Measurements from ENCODE around the gene GNG3. TPM values are rescaled to one million over a fixed set of nuclear protein-coding genes. Genes with fewer than 3 reads are reported as not detected.

GNG3 gene
- total RNA-seq, 3 donors from 2014 or later = 0.35 to 5.2 (median 0.92) TPM

DNA sequence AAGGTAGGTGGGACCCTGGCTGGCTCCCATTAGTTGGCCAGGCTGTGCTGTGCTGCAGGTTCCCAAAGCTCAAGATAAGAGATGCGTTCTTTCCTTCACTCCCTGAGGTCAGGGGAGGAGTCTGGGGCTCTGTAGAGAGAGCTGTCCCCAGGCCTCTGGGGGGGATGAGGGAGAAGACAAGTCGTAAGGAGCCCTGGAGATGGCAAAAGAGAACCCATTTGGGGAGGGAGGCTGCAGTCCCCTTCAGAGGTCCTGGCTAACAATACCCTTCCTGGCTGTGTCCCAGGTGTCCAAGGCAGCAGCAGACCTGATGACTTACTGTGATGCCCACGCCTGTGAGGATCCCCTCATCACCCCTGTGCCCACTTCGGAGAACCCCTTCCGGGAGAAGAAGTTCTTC lies 916 bp downstream of the GNG3 start:
- intact Hi-C loops (cut with DNase I, micrococcal nuclease) = no loop called here
- no peak overlapping the region for H3K4me3 ChIP-seq
- no peaks in the 10 kb centered on the region for H3K9me3 ChIP-seq
- H3K36me3 ChIP-seq (ENCODE audit: low read depth) = no peaks in the 10 kb centered on the region
- ATAC-seq (no peak), DNase-seq (peak; percentile 31 to 51 (median 36))
- TF ChIP-seq, protein P1, sequence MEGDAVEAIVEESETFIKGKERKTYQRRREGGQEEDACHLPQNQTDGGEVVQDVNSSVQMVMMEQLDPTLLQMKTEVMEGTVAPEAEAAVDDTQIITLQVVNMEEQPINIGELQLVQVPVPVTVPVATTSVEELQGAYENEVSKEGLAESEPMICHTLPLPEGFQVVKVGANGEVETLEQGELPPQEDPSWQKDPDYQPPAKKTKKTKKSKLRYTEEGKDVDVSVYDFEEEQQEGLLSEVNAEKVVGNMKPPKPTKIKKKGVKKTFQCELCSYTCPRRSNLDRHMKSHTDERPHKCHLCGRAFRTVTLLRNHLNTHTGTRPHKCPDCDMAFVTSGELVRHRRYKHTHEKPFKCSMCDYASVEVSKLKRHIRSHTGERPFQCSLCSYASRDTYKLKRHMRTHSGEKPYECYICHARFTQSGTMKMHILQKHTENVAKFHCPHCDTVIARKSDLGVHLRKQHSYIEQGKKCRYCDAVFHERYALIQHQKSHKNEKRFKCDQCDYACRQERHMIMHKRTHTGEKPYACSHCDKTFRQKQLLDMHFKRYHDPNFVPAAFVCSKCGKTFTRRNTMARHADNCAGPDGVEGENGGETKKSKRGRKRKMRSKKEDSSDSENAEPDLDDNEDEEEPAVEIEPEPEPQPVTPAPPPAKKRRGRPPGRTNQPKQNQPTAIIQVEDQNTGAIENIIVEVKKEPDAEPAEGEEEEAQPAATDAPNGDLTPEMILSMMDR (IDR thresholded peaks at IDR 0.05) = no peak
- H3K4me1 ChIP-seq (ENCODE audit: low read depth) = peaks cover 38% of the 10 kb centered on the region

DNA sequence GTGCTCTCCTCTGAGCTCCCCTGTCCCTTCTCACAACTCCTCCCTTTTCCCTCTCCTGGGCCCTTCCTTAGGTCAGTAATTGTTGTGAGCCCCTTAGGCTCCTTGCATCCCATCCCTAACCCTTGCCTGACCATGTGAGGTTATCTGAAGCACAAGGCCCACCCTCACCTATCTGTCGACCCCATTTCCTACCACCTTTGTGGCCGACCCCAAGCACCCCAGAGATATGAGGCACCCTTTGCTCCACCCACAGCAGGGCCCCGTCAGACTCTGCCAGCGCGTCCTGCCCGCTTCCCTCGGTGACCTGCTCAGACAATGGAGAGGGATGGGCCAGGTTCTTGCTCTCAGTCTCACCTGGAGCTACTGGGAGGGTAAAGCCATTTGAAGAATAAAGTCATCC lies 1.3 kb downstream of the GNG3 start:
- Histone ChIP-seq H3K4me3 (peak overlapping the region; percentile 9), H3K36me3 (ENCODE audit: low read depth) (no peaks in the 10 kb centered on the region), H3K9me3 (no peaks in the 10 kb centered on the region), H3K4me1 (ENCODE audit: low read depth) (peaks cover 34% of the 10 kb centered on the region)
- intact Hi-C loops (cut with DNase I, micrococcal nuclease) = no loop called here
- DNase-seq (peak; percentile 57 to 77 (median 73)), ATAC-seq (peak; percentile 22)
- TF ChIP-seq, protein P1 (IDR thresholded peaks at IDR 0.05) = no peak

DNA sequence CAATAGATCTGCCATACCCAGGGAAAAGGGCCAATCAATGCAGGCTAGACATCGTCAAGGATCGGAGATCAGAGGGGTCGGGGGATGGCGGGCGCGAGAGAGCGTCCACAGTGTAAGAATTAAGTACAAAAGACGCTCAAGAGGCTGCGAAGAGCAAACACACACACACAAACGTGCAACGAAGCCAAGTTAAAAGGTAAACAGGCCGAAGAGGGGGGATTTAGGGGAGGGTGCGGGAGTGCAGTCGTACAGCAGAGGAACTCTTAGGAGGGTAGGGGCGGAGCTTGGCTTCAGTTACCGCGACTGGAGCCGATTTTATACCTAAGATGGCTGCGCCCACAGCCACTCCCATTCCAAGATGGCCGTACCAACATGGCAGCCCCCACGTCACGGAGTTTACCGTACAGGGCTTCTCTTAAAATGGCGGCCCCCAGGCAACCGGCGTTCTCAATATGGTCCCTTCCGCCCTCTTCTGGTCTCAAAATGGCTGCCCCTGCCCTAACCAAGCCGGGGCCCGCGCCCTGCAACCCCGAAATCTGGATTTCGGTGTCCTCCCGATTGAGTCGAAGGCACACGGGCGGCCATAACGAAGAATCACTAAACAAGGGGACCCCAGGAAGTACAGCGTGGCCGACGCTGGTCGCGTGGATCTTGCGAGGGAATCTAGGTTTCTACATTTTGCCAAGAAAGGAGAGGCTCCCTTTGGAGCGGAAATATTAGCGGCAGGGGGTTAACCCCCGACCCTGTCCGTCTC lies 1.9 kb downstream of the GNG3 start:
- H3K4me1 ChIP-seq (ENCODE audit: low read depth) = peaks cover 34% of the 10 kb centered on the region
- peak; percentile 82 for ATAC-seq

DNA sequence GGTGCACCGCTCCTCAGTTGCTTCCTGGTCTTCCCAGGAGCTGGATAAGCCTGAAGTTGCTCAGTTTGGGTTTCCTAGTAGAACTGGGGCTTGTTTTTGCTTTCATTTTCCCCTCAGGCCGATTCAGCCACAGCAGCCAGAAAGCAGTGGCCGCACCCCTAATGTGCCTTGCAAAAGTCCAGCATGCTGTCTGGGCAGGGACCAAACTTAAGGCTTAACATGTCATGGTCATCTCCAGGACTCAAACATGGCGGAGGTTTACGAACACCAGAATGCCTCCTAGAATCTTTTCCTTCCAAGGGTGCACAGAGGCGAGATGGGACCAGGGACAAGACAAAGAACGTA lies 2.5 kb downstream of the GNG3 start:
- TF ChIP-seq, protein P1 (IDR thresholded peaks at IDR 0.05) = no peak
- Histone ChIP-seq H3K4me3 (no peak overlapping the region), H3K9me3 (no peaks in the 10 kb centered on the region), H3K36me3 (ENCODE audit: low read depth) (no peaks in the 10 kb centered on the region), H3K4me1 (ENCODE audit: low read depth) (peaks cover 32% of the 10 kb centered on the region)
- peak in 1 of 3 donors; percentile 47 for DNase-seq
- ATAC-seq = peak; percentile 3
- intact Hi-C loops (cut with DNase I, micrococcal nuclease) = no loop called here

More for the DNA sequence above, 1.9 kb downstream of the GNG3 start:
- H3K4me3 ChIP-seq = peak overlapping the region; percentile 9
- H3K9me3 ChIP-seq = no peaks in the 10 kb centered on the region
- peak; percentile 95 to 99 (median 98) for DNase-seq
- no peaks in the 10 kb centered on the region for H3K36me3 ChIP-seq (ENCODE audit: low read depth)
- intact Hi-C loops (cut with DNase I, micrococcal nuclease) = no loop called here
- TF ChIP-seq, protein P1 (IDR thresholded peaks at IDR 0.05) = no peak

DNA sequence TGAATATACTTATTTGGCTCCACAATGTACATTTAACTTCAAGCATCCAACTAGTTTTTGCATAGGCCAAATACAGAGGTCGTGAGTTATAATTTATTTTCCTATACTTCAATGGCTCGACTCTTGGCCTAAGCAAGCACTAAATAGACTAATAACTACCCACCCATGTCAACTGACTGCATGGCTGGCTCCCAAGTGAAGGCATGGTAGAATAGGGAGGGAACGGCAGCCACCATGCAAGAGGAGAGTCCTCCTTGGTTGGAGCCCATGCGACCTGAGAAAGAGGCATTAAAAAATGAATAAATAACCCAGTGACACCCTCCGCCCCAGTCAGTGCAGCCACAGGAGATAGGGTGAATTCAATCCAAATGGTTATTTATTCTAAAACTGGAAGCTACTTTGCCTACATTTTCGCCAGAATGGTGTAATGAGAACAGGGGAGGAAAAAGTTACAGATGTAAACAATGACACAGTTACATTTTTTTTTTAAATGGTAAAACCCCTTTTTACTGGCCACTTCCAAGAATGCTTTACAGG lies 4.9 kb downstream of the GNG3 start:
- Histone ChIP-seq H3K4me3 (no peak overlapping the region), H3K4me1 (ENCODE audit: low read depth) (peaks cover 22% of the 10 kb centered on the region), H3K36me3 (ENCODE audit: low read depth) (peaks cover 14% of the 10 kb centered on the region), H3K9me3 (no peaks in the 10 kb centered on the region)
- DNase-seq = peak in 1 of 3 donors; percentile 7
- TF ChIP-seq, protein P1 (IDR thresholded peaks at IDR 0.05) = no peak
- intact Hi-C loops (cut with DNase I, micrococcal nuclease) = no loop called here
- ATAC-seq = no peak

Measured in mucosa of descending colon (tissue), 3 donors.